Uterus (tissue), 4 donors: ENCODE data around the gene SCML2. TPM values are rescaled to one million over a fixed set of nuclear protein-coding genes. Genes with fewer than 3 reads are reported as not detected.
A peak's percentile ranks its signal among the peaks of the same experiment; 100 is the strongest.

Source experiments
- DNase-seq, 2 donors: peaks; one replicate each; pipeline ENCODE4 v3.0.0-alpha.2; 2019 to 2020
- H3K27ac ChIP-seq, 2 donors: fragments of 200-600 bp; sonication (generic); 1 replicate in 1 of 2; 2 replicates in 1 of 2; pipeline ENCODE4 v1.5.1; 2016 to 2018
- H3K27me3 ChIP-seq, 2 donors: fragments of 200-600 bp; sonication (generic); one replicate each; pipeline ENCODE4 v1.5.1; 2018 to 2019; ENCODE audit warnings: control low read depth in 1 of 2
- H3K36me3 ChIP-seq, 2 donors: fragments of 200-600 bp; sonication (generic); one replicate each; pipeline ENCODE4 v1.5.1; 2019; ENCODE audit warnings: control low read depth in 1 of 2
- H3K4me1 ChIP-seq, 2 donors: fragments of 200-600 bp; sonication (generic); one replicate each; pipeline ENCODE4 v1.5.1; 2018 to 2019; ENCODE audit warnings: control low read depth in 1 of 2
- H3K4me3 ChIP-seq, 2 donors: fragments of 200-600 bp; sonication (generic); 1 replicate in 1 of 2; 2 replicates in 1 of 2; pipeline ENCODE4 v1.5.1; 2018 to 2019; ENCODE audit warnings: mild to moderate bottlenecking in 1 of 2
- H3K9me3 ChIP-seq, 2 donors: fragments of 200-600 bp; sonication (generic); one replicate each; pipeline ENCODE4 v1.5.1; 2019; ENCODE audit warnings: control low read depth in 1 of 2
- CTCF ChIP-seq, 4 experiments: fragments of 200-600 bp in 2 of 4; fragments of 450-650 bp in 2 of 4; sonication (generic) in 2 of 4; IDR thresholded peaks; one replicate each; pipeline ENCODE4 v1.5.1; 2016 to 2019; ENCODE audit warnings: antibody characterized with exemption in 4 of 4, mild to moderate bottlenecking in 2 of 4, moderate library complexity in 1 of 4
- POLR2A ChIP-seq, 2 donors: fragments of 450-650 bp; IDR thresholded peaks; one replicate each; pipeline ENCODE4 v1.6.1; 2016; ENCODE audit warnings: antibody characterized with exemption in 2 of 2, mild to moderate bottlenecking in 1 of 2, moderate library complexity in 1 of 2
- intact Hi-C: fragments of 100-400 bp; cut with DNase I; formaldehyde crosslinking; loops from one replicate; pipeline ENCODE4 v1.15.1; 2023; ENCODE audit warnings: low total_unique reads
- total RNA-seq, 4 donors: library from RNA; depleted of rRNA in 3 of 4; stranded (reverse); fragments of >200 nt in 3 of 4; gene quantifications; one replicate each; pipeline versions ENCODE4 v1.1.0 to v1.2.4, GENCODE V29; 2014 to 2023
- donor health status: DM: yes; HTN: yes; CAD: no.

The SCML2 gene
- total RNA-seq, 4 donors from 2014 or later, result 0.26 to 15.8 (median 5.7) TPM

- Histone ChIP-seq H3K27ac (no peak overlapping the region), H3K4me1 (no peaks in the 10 kb centered on the region), H3K4me3 (no peak overlapping the region), H3K9me3 (no peaks in the 10 kb centered on the region), H3K27me3 (no peaks in the 10 kb centered on the region), H3K36me3 (no peaks in the 10 kb centered on the region)
- intact Hi-C loops, result no loop called here
- TF ChIP-seq POLR2A (IDR thresholded peaks at IDR 0.05), result no peak
- no peak for TF ChIP-seq CTCF (IDR thresholded peaks at IDR 0.05)
- DNase-seq, result no peak
Observed at GRCh38 chrX:18228069-18228468, 126.4 kb downstream of the SCML2 start.

- no peak for DNase-seq
- no peaks in the 10 kb centered on the region for H3K36me3 ChIP-seq
- no peak overlapping the region for H3K27ac ChIP-seq
- H3K27me3 ChIP-seq, result no peaks in the 10 kb centered on the region
- H3K9me3 ChIP-seq, result no peaks in the 10 kb centered on the region
- no peak overlapping the region for H3K4me3 ChIP-seq
- no peaks in the 10 kb centered on the region for H3K4me1 ChIP-seq
- intact Hi-C loops, result no loop called here
- TF ChIP-seq POLR2A (IDR thresholded peaks at IDR 0.05) (no peak), CTCF (IDR thresholded peaks at IDR 0.05) (no peak)
Observed at GRCh38 chrX:18227458-18227857, 127.0 kb downstream of the SCML2 start.

- H3K4me3 ChIP-seq, result no peak within 1 kb of the TSS
- no peaks in the 10 kb centered on the region for H3K36me3 ChIP-seq
- H3K27ac ChIP-seq, result no peak within 1 kb of the TSS
- no peaks in the 10 kb centered on the region for H3K4me1 ChIP-seq
- TF ChIP-seq CTCF (IDR thresholded peaks at IDR 0.05) (no peak), POLR2A (IDR thresholded peaks at IDR 0.05) (no peak)
- no peaks in the 10 kb centered on the region for H3K27me3 ChIP-seq
- no peak for DNase-seq
- no peaks in the 10 kb centered on the region for H3K9me3 ChIP-seq
- intact Hi-C loops, result no loop called here
Observed at GRCh38 chrX:18220786-18221185, 133.7 kb downstream of the SCML2 start, which contains the start of gene BEND2. Gene BEND2 (minus strand): TSS chrX:18220886. CDS start chrX:18220750, 136 bp downstream.

GRCh38 chrX:18210470-18210869 is 144.0 kb downstream of the SCML2 start:
- intact Hi-C loops, result no loop called here
- no peak for DNase-seq
- H3K36me3 ChIP-seq, result no peaks in the 10 kb centered on the region

GRCh38 chrX:18206657-18207056 is 147.8 kb downstream of the SCML2 start:
- TF ChIP-seq POLR2A (IDR thresholded peaks at IDR 0.05) (no peak), CTCF (IDR thresholded peaks at IDR 0.05) (no peak)
- DNase-seq, result no peak

More at GRCh38 chrX:18210470-18210869, 144.0 kb downstream of the SCML2 start:
- Histone ChIP-seq H3K9me3 (no peaks in the 10 kb centered on the region), H3K4me1 (no peaks in the 10 kb centered on the region), H3K27ac (no peak overlapping the region), H3K27me3 (no peaks in the 10 kb centered on the region), H3K4me3 (no peak overlapping the region)
- TF ChIP-seq CTCF (IDR thresholded peaks at IDR 0.05), result peak; percentile 17 to 50 (median 31)
- no peak for TF ChIP-seq POLR2A (IDR thresholded peaks at IDR 0.05)

More at GRCh38 chrX:18206657-18207056, 147.8 kb downstream of the SCML2 start:
- no peaks in the 10 kb centered on the region for H3K36me3 ChIP-seq
- intact Hi-C loops, result no loop called here
- no peaks in the 10 kb centered on the region for H3K27me3 ChIP-seq
- H3K27ac ChIP-seq, result no peak overlapping the region
- no peaks in the 10 kb centered on the region for H3K4me1 ChIP-seq
- H3K9me3 ChIP-seq, result no peaks in the 10 kb centered on the region
- no peak overlapping the region for H3K4me3 ChIP-seq
